ENCODE results near the gene C1orf159.
"Not testable (repeated sequence)": the region's sequence is repeated elsewhere in the genome, so short reads cannot be mapped to it uniquely, and the experiment has no call there.

The C1orf159 gene

DNA sequence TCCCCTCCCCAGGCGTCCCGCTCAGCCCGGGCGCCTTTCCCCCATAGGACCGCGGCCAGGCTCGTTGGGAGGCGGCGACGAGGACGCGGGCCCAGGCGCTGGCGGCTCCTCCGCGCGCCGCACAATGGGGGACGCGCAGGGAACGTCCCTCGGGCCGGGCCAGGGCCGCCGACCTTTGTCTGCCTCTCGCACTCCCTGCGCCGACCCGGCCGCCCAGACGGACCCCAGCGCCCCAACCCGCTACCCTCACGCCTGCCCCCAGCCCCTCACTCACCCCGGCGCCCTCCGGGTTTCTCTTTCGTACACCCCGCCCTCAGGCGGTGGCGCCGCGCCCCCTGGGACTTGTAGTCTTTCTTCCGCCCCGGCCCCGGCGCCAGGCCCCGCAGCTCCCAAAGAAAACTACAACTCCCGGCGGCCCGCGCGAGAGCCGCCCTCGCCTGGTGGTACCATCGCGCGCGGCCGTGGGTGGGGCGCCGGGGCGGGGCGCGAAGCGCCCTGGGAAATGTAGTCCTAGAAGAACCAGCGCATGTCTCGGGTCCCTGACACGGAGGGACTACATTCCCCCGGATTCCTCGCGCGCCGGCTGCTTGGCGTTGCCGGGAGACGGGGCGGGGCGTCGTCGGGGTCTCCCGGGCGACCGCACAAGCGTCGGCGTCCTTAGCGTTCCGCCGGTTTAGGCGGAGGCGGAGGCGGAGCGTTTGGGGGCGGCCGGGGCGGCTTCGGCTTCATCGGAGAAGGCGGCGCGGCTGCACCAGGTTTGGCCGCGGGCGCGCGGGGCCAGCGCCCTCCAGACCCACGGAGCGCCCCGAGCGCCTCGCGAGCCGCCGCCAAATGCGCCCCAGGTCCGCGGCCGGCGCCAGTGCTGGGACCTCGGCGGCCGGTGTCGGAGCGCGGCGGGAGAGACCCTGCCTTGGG, at the start of gene C1orf159:
Gene C1orf159 (minus strand): TSS at position 304 of the 915 bp plus-strand sequence. CDS start 24,546 bp downstream, outside the sequence.
- DNase-seq (ENCODE audit: low read depth) = peak; percentile 97

DNA sequence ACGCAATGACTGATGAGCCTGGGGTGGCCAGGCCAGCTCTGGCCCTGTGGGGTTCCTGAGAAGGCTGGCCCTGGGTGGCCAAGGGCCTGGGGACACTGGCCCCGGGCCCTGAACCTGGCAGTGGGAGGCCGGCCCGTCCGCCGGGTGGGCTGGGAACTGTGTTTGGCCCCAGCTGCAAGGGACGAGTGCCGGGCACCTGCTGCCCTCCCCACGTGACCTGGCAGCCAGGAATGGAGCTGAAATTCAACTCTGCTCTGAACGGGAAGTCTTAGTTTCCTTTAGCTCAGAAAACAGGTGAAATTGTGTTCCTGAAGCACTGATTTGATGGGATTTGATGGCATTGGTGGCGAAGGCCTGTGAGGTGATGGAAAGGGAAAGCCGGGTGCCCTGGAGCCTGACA, 49.6 kb upstream of the C1orf159 start:
- DNase-seq (ENCODE audit: low read depth) = no peak

DNA sequence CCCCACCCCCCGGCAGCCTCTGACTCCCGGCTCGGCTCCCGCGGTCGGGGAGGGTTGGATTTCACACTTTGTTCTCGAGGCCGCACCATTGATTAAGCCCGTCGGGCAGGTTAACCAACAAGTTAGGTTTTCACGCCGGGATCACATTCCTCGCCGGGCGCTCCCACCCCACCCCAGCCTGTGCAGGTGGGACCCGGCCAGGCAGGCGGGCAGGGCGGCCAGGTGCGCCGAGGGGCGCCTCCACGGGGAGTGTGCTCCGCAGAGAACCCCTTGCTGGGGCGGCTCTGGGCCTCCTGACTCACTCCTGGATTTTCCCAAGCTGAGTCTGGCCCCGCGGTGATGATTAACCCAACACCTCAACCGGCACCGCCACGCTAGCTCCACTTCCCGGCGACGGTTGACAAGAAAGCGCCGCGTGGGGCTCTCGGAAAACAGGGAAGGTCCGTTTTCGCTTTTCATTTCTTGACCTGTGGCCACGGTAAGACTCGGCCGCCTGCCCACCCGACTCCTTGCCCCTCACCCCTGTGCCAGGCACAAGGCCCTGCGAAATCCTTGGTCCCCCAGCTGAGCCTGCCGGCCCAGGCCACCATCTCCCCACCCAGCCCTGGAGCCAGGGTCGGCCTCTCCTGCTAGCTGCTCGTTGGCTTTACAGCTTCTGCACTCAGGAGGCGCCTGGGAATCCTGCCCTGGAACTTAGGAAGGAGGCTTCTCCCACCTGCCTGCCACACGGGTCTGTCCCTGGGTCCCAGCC, 49.0 kb upstream of the C1orf159 start:
- no peak for DNase-seq (ENCODE audit: low read depth)

DNA sequence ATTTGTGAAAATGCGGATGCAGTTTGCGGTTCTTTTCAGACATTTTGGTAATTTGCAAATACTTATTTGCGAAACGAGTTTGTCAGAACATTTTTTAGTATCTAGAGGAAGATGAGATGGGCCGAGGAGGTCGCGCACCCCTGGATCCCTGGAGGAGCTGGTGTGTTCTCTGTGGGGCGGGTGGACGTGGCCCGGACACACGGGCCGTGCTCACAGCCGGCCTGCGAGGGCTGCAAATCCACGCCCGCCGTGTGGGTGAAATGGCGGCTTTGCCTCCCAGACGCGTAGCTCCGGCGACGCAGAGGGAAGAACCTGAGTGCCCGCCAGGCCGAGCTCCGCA, 48.4 kb upstream of the C1orf159 start:
- no peak for DNase-seq (ENCODE audit: low read depth)

DNA sequence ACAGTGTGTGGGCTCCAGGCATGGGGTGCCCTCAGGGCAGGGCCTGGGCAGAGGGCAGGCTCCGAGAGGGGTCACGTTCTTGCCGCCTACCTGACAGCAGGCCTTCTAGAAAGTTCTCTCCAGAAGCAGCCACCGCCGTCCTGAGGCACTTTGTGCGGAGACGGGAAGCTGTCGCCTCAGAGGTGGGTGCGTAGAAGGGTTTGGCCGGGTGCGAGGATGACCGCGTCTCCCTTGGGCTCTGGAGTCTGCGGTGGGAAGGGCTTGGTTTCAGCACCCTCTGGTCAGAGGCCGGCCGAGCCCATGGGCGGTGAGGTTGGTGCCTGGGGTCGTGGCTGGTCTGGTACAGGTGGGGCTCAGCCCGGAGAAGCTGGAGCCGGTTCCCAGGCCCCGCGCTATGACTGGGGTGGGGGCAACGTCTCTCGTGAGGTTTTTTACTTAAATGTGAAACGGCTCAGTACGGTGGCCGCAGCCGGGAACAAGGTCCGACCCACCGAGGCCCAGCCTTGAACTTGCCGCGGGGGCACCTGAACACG, 47.7 kb upstream of the C1orf159 start:
- DNase-seq (ENCODE audit: low read depth) = no peak

DNA sequence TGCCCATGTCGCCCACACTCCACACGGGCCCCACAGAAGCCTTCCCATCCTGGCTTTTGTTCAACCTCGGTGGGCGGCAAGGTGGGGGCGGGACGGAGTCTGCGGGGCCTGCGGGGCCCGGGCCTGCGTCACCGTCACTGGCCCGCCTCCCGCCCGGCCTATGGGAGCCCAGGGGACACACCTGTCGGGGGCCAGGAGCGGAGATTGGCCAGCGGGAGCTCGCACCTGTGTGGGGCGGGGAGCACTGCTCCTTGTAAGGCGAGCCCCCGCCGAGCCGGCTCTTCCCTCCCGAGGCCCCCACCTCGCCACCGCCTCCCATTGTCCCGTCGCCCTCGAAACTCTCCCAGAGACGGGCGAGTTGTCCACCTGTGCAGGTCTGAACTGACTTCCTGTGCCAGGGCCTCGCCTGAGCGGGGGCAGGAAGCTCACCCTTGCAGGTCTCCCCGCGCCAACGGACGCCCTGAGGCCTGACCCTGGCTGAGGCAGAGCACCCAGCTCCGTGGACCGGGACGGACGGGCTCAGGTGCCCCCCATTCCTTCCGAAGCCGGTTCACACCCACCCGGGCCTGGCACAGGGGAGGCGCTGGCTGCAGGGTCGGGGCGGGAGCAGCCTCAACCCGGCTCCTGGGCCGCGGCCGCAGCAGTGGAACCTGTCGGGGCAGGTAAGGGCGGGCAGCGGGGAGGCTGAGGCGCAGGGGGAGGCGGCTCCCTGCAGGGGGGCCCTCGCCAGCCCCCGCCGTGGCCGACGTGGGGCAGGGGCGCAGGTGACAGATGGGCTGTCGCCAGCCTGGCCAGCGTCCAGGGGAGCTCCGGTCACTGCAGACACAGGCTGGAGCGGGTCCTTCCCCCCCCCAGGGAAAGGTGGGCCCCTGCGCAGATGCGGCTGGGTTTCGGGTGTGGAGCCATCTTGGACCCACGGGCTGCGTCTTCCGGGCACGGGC, 47.0 kb upstream of the C1orf159 start:
- no peak for DNase-seq (ENCODE audit: low read depth)

DNA sequence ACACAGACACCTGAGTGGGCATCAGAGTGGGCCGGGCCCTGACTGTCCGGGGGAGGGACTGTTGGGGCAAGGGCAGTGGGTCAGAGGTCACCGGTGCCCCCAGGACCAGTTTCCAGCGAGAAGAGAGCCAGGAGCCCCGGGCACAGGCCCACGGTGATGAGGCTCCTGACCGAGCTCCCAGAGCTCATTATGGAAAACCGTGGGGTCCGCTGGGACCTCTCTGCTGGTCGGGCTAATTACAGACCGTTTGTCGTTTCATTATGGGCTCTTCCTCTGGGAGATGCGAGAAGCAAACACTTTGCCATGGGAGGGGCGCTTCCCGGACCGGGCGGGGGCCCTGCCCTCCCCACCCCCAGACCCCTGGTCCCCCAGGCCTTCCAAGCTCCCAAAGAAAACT, 45.8 kb upstream of the C1orf159 start:
- DNase-seq (ENCODE audit: low read depth) = no peak

DNA sequence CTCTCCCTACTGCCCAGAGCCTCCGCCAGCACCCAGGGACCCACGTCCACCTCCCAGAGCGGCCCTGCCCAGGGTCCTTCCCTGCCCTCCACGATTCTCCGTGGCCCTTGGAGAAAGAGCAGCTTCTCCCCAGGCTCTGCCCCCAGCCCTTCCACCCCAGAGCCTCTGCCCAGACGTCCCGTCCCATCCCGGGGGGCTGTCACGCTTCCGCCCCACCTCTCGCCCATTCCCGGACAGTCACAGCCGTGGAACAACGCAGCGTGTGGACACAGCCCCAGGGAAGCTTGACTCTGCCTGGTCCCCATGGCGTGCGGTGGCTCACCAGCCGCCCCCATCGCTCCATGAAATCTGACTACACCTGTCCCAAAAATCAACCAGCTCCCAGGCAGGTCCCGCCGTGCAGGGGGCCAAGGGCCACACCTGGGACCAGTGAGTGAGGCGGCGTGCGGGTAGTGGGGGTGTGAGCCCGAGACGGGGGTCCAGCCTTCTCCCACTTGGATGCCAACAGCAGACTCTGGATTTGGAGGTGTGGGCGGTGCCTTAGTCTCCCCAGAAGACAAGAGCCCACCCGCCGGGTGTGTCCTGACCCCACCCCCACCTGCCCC, 45.3 kb upstream of the C1orf159 start:
- DNase-seq (ENCODE audit: low read depth) = no peak

DNA sequence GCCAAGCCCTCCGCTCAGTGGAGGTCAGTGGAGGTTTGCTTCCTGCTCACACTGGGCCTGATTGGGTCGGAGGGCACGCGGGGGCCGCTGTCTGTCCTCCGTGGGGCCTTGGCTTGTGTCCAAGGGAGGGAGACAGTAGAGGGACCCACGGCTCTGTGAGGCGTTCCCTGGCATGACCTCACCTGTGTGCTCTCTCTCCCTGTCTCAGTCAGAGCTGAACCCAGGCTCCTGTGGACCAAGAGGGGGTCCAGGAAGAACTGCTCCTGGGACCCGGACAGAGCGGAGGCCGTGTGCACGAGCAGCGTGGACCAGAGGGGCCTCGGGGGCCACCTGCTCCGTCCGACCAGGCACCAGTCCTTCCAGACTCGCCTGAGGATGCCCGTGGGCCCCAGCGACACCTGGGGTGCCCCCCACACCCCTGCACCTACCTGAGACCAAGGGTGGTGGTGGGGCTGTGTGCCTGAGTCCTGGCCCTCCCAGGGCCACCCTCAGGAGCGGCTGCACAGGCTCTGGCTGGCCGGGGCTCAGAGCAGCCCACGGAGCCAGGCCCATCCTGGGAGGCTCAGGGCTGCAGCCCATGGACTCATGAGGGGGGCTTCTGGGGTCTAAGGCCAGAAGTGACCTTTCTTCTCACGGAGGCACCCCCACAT, 44.5 kb upstream of the C1orf159 start:
- DNase-seq (ENCODE audit: low read depth) = no peak

DNA sequence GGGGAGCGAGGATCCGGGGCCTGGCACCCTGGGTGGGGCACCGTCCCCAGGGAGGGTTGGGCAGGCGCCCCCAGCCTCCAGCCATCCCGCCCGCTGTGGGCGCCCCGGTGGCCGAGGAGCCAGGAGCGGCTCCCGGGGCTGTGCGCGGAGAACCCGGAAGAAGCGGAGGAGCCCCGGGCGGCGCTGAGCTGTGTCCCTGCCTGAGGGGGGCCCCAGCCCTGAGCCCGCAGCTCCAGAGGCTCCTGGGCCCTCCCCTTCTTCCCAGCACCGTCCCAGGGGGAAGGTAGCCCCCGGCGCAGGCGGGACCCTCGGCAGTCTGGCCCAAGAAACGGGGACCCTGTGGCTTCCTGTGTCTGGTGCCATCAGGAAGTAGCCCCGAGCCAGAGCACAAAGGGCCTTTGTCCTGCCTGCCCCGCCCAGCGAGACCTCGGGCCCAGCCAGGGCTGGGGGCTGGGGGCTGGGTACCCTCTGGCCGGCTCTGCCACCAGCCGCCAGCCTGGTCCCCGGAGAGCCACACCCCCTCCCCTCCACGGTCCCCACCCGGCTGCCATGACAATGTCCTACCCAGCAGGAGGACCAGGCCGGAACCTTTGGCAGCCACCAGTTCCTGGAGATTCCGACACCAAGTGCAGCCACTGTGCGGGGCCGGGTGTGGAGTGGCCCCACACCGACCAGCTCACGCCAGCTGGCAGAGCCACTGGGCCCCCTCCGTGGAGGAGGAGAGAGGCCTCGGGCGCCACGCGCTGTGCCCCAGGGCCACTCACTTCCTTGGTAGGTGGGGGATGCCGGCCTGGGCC, 42.2 kb upstream of the C1orf159 start:
- peak; percentile 5 for DNase-seq (ENCODE audit: low read depth)

DNA sequence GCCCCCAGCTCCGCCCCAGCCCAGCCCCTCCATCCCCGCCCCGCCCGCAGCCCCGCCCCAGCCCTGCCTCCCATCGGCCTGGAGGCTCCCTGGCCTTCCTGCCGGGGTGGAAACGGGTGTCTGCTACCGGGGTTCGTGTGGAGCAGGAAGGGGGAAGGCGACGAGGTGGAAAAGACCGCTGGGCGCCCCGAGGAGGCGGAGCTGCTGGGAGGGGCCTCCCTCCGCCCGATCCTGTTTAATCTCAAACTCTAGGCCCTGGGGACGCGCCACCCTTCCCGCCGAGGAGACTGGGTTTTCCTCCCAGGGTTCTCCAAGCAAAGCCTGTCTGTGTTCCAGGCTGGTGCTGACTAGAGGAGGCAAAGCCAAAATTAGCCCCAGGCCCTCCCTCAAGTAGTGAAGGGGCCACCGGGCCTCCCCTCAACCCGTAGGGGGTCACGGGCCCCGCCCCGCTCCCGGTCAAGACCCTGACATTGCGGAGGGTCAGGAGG, 41.6 kb upstream of the C1orf159 start:
- peak; percentile 80 for DNase-seq (ENCODE audit: low read depth)

DNA sequence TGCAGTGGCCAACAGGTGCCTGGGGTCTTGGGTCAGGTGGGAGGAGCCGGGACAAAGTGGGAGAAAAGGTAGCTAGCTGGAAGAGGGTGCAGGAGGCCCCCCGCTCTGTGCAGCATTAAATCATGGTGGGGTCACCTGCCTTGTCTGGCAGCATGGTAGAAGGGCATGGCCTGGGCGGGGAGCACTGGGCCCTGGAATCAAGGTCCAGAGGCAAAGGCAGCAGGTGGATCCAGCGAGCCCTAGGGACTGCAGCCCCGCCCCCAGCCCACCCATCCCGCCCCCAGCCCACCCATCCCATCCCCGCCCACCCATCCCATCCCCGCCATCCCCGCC, 41.1 kb upstream of the C1orf159 start:
- DNase-seq (ENCODE audit: low read depth) = no peak

DNA sequence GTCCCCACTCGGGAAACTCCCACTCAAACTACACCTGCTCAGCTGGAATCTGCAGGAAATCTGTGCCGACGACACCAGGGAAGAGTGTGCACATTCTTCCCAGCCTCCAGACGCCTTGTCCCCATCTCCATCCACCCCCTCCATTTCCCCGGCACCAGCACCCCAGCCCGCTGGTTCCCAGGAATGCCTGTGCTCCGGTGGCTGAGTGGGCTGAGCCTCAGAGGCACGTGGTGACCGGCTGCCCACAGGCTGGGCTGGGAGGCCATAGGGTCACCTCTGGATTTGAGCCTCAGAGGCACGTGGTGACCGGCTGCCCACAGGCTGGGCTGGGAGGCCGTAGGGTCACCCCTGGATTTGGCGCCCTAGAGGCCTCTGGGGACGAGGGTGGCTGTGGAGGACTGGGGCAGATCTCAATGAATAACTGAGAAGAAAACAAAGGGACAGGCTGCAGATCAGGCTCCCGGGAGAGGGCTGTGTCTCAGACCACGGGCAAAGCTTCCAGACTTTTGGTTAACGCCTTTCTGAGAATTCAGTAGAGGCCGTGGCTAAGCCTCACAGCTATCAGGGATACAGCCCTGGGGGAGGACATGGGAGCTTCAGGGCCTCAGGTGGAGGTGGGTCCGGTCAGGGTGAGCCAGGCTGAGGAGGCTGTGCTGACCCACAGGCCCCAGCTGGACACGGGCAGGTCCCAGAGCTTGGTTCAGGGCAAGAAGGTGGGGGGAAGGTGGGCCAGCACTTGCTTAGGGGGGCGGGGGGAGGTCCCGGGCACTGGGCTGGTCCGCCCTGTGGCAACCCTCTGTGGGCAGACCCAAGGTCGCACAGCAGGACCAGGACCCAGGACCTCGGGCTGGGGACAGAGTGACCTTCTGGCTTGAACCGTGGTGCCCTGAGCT, 40.5 kb upstream of the C1orf159 start:
- DNase-seq (ENCODE audit: low read depth) = no peak

DNA sequence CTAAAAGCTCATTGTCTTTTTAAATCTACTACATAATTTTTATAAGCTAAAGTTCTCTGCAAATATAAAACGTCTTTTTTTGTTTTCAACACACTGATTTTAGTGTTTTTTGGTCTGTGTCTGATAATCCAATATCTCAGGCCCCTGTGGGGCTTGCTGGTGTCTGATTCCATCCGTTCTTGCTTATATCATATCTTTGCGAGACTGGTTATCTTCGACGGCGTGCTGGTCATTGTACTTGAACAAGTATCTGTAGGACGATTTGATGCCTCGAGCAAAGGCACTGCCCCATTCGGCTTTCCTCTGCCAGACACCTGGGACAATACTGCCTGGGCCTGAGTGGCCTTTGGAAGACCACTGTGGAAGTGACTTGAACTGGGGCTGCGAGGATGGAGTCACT, 39.4 kb upstream of the C1orf159 start:
- DNase-seq (ENCODE audit: low read depth) = no peak

DNA sequence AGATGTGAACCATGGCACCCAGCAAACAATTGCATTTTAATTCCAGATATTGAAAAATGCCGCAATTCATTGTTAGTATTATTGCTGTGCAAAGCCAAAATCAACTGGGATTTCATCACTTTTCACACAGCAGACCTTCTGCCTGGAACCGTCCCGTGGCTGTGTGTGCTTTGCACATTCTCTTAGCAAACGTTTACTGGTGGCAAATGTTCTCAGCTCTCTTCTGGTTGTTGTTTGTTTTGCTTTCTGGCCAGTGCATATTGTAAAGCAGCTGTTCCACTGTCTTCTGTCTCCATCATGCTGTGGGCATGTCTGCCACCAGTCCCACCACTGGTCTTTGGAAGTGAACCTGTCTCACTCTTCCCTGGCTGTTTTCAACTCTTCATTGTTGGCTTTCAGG, 38.0 kb upstream of the C1orf159 start:
- no peak for DNase-seq (ENCODE audit: low read depth)

DNA sequence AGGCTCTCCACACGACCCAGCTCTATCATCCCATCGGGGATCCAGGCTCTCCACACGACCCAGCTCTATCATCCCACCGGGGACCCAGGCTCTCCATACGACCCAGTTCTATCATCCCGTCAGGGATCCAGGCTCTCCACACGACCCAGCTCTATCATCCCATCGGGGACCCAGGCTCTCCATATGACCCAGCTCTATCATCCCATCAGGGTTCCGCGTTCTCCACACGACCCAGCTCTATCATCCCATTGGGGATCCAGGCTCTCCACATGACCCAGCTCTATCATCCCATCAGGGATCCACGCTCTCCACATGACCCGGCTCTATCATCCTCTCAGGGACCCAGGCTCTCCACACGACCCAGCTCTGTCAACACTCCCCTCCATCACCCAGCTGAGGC, 37.3 kb upstream of the C1orf159 start:
- not testable (repeated sequence) for DNase-seq (ENCODE audit: low read depth)

DNA sequence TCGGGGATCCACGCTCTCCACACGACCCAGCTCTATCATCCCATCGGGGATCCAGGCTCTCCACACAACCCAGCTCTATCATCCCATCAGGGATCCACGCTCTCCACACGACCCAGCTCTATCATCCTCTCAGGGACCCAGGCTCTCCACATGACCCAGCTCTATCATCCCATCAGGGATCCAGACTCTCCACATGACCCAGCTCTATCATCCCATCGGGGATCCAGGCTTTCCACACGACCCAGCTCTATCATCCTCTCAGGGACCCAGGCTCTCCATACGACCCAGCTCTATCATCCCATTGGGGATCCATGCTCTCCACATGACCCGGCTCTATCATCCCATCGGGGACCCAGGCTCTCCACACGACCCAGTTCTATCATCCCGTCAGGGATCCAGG, 36.5 kb upstream of the C1orf159 start:
- DNase-seq (ENCODE audit: low read depth) = not testable (repeated sequence)

DNA sequence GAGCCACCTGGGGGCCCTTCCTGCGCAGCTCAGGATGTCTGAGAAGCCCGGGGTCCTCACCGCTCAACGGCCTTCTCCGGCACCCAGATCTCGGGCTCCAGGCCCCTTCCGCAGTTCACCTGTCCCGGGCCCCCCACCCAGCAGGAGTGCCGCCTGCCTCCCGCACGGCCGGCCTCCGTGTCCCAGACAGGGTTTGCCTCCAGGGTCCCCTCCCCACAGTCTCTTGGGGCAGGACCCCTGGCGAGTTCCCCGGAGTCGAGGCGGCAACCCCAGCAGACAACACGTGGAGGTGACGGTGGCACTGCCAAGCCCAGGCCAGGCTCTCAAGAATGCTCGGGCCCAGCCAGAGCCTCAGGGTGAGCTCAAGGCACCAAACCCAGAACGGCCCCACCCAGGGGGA, 35.4 kb upstream of the C1orf159 start:
- DNase-seq (ENCODE audit: low read depth) = no peak

DNA sequence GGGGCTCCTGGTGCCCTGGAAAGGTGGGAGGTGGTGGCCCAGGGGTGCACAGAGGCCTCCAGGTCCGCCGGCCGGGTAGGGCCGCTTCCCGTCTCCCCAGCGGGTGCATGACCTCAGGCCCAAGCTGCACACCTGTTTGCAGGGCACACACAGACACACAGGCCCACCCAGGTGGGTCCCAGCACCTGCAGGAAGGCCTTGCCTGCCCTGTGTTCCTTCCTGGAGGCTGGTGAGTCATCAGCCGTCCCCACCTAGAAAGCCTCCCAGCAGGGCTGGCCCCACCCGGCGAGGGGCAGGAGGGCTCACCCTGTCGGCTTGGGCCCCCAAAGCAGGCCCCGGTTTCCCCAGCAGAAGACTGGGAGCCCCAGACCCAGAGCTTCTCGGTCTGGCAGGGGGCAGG, 34.2 kb upstream of the C1orf159 start:
- DNase-seq (ENCODE audit: low read depth) = no peak

Measured in GM04504 (cell line).